Measurements from ENCODE around the gene STK24.
A peak's percentile ranks its signal among the peaks of the same experiment; 100 is the strongest.
"Not testable (repeated sequence)": the region's sequence is repeated elsewhere in the genome, so short reads cannot be mapped to it uniquely, and the experiment has no call there.

STK24 gene

DNA sequence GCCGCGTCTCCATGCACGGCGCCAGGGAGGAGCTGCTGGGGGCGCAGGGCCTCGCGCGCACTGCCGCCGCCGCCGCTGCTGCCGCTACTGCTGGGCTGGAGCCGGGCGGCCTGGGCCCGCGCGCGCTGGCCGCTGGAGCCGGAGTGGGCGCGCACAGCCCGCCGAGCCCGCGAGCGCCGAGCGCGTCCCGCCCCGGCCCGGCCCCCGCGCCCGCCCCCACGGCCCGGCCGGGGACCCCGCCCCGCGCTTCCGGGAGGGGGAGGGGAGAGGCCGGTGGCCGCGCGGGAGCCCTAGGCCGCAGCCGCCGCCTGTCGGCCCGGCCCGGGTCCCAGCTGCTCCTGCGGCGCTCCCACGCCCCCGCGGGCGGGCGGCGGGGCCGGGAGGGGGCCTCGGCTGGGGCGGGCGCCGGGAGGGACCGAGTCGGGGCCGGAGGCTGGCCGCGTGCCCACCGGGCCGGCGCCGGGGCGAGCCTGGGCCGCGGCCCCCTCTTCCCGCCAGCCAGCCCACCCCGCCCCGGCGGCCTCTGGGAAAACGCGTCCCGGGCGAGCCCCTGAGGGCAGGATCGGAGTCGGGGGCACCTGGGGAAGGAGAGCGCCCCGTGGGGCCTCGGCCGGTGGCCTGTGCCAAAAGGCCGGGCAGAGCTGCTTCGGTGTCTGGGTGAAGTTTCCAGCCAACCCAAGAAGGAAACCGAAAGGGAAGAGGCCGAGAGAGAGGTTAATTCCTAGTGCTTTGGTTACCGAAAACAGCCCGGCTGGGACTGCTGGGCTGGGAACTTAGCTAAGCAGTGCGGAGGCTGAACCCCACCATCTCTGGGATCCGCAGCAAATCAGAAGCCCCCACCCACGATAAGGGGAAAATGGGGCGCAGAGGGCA is at the start of gene STK24:
STK24 (minus strand) TSS at position 145 of the 873 bp plus-strand sequence. CDS start 321 bp downstream, outside the sequence.
- H3K4me3 ChIP-seq (ENCODE audit: low read length), result peak within 1 kb of the TSS; percentile 92
- H3K4me1 ChIP-seq (ENCODE audit: control insufficient read depth, insufficient read depth, low read length), result peaks cover 44% of the 10 kb centered on the region
- H3K9ac ChIP-seq (ENCODE audit: low read length), result peak within 1 kb of the TSS; percentile 89
- H3K36me3 ChIP-seq (ENCODE audit: control insufficient read depth, insufficient read depth, low read length, severe bottlenecking), result no peaks in the 10 kb centered on the region
- no peaks in the 10 kb centered on the region for H3K27me3 ChIP-seq (replicated peaks; ENCODE audit: control insufficient read depth, insufficient read depth, low read length)
- peak; percentile 90 for DNase-seq (ENCODE audit: low read depth)
- no peaks in the 10 kb centered on the region for H3K9me3 ChIP-seq (ENCODE audit: control insufficient read depth, low read length)

DNA sequence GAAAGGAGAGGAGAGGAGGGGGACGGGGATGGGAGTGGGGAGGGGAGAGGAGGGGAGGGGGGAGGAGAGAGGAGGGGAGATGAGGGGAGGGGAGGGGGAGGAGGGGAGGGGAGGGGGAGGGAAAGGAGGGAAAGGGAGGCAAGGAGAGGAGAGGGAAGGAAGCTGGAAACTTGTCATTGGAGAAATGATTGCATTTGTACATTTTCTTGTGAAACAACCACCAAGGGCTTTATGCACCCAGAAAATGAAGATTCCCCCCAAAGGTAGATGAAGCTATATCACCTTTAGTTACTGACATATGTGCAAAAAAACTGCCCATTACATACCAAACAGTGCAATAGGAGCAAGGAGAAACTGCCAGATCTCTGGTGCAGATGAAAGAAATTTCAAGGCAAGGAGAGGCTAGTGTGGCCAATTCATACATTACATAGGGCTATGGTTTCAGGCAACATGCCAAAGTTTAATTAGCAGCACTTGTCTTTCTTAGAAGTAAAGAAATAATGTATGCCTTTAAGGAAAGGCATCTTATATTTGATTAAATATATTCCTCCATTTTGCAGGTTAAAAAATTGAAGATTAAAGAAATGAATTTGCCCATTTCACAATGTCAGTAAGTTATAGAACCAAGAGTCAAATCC is 49.5 kb upstream of the STK24 start:
- Histone ChIP-seq H3K9ac (ENCODE audit: low read length) (no peak overlapping the region), H3K4me1 (ENCODE audit: control insufficient read depth, insufficient read depth, low read length) (peaks cover 3% of the 10 kb centered on the region), H3K4me3 (ENCODE audit: low read length) (no peak overlapping the region), H3K9me3 (ENCODE audit: control insufficient read depth, low read length) (no peaks in the 10 kb centered on the region), H3K36me3 (ENCODE audit: control insufficient read depth, insufficient read depth, low read length, severe bottlenecking) (no peaks in the 10 kb centered on the region), H3K27me3 (replicated peaks; ENCODE audit: control insufficient read depth, insufficient read depth, low read length) (no peaks in the 10 kb centered on the region)
- peak; percentile 31 for DNase-seq (ENCODE audit: low read depth)

DNA sequence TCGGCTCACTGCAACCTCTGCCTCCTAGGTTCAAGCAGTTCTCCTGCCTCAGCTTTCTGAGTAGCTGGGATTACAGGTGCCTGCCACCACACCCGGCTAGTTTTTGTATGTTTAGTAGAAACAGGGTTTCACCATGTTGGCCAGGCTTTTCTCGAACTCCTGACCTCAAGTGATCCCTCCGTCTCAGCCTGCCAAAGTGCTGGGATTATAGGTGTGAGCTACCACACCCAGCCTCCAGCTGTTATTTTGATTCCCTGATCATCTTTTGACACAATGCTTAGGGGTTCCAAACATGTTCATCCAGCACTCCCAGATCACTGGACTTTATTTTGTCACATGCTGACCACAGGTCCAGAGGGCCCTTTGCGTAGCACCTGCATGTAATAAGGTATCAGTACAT is 47.7 kb upstream of the STK24 start:
- not testable (repeated sequence) for H3K4me1 ChIP-seq (ENCODE audit: control insufficient read depth, insufficient read depth, low read length); DNase-seq (ENCODE audit: low read depth); H3K27me3 ChIP-seq (replicated peaks; ENCODE audit: control insufficient read depth, insufficient read depth, low read length); H3K9ac ChIP-seq (ENCODE audit: low read length); H3K4me3 ChIP-seq (ENCODE audit: low read length); H3K36me3 ChIP-seq (ENCODE audit: control insufficient read depth, insufficient read depth, low read length, severe bottlenecking); H3K9me3 ChIP-seq (ENCODE audit: control insufficient read depth, low read length)

DNA sequence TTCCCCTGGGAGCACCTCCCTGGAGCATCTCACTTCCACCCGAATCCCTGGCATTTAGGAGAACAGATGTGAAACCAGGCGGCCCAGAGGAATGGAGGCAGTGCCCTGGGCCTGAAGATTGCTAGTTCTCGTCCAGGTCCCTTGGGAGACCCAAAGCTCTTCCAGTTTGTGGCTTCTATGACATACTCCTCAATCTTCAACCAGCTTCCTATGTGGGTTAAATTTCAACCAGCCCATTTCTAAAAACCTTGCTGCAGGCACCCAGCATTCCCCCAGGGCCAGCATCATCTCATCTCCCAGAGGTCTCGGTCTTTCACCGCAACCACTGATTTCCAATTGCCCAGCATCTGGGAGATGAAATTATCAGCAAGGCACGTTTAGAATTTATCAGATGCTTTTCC is 46.0 kb upstream of the STK24 start:
- DNase-seq (ENCODE audit: low read depth), result no peak
- no peaks in the 10 kb centered on the region for H3K9me3 ChIP-seq (ENCODE audit: control insufficient read depth, low read length)
- peaks cover 3% of the 10 kb centered on the region for H3K4me1 ChIP-seq (ENCODE audit: control insufficient read depth, insufficient read depth, low read length)
- no peaks in the 10 kb centered on the region for H3K36me3 ChIP-seq (ENCODE audit: control insufficient read depth, insufficient read depth, low read length, severe bottlenecking)
- no peaks in the 10 kb centered on the region for H3K27me3 ChIP-seq (replicated peaks; ENCODE audit: control insufficient read depth, insufficient read depth, low read length)
- H3K9ac ChIP-seq (ENCODE audit: low read length), result no peak overlapping the region
- H3K4me3 ChIP-seq (ENCODE audit: low read length), result no peak overlapping the region

DNA sequence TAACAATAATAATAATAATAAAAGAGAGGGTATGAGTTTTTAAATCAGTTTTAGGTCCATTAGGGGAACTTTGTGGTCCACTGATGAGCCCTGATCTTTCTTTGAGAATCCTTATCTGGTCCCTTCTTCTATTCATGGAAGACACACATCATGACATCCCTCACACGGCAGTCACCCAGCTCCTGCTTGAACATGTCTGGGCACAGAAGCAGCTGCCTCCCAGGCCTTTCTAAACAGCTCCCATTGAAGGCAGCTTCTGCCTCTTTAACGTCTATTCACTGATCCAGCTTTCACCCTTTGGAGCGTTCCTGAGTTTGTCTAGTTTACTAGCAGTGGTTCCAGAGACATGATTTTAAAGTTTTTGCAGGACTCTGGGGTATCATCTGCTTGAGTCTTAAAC is 42.6 kb upstream of the STK24 start:
- Histone ChIP-seq H3K27me3 (replicated peaks; ENCODE audit: control insufficient read depth, insufficient read depth, low read length) (no peaks in the 10 kb centered on the region), H3K4me1 (ENCODE audit: control insufficient read depth, insufficient read depth, low read length) (no peaks in the 10 kb centered on the region), H3K36me3 (ENCODE audit: control insufficient read depth, insufficient read depth, low read length, severe bottlenecking) (no peaks in the 10 kb centered on the region), H3K4me3 (ENCODE audit: low read length) (no peak overlapping the region), H3K9me3 (ENCODE audit: control insufficient read depth, low read length) (no peaks in the 10 kb centered on the region), H3K9ac (ENCODE audit: low read length) (no peak overlapping the region)
- no peak for DNase-seq (ENCODE audit: low read depth)

DNA sequence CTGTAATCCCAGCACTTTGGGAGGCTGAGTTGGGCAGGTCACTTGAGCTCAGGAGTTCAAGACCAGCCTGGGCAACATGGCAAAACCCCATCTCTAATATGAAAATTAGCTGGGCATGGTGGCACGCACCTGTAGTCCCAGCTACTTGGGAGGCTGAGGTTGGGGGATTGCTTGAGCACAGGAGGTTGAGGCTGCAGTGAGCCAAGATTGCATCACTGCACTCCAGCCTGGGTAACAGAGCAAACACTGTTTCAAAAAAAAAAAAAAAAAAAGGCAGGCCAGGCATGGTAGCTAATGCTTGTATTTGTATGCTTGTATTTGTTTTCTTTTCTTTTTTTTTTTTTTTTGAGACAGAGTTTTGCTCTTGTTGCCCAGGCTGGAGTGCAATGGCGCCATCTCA is 38.7 kb upstream of the STK24 start:
- H3K4me1 ChIP-seq (ENCODE audit: control insufficient read depth, insufficient read depth, low read length); H3K9ac ChIP-seq (ENCODE audit: low read length); H3K4me3 ChIP-seq (ENCODE audit: low read length); H3K36me3 ChIP-seq (ENCODE audit: control insufficient read depth, insufficient read depth, low read length, severe bottlenecking); H3K27me3 ChIP-seq (replicated peaks; ENCODE audit: control insufficient read depth, insufficient read depth, low read length); H3K9me3 ChIP-seq (ENCODE audit: control insufficient read depth, low read length); DNase-seq (ENCODE audit: low read depth): not testable (repeated sequence)

DNA sequence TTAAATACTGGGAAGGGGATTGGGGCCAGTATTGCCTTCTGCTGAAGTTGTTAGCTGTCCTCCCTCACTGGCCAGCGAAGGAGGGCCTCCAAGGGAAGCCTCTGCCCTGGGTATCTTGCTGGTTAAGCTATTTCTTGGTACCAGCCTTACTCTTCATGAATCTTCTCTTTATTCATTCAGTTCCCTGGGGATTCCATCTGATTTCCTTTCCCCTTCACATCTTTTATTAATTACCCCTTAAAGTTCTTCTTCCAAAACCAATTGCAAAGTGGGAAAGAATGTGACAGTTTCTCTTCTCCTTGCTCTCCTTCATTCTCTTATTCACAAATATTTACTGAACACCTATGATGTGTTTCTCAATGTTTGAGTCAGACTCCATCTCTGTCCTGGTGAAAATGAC is 36.7 kb upstream of the STK24 start:
- no peak for DNase-seq (ENCODE audit: low read depth)

DNA sequence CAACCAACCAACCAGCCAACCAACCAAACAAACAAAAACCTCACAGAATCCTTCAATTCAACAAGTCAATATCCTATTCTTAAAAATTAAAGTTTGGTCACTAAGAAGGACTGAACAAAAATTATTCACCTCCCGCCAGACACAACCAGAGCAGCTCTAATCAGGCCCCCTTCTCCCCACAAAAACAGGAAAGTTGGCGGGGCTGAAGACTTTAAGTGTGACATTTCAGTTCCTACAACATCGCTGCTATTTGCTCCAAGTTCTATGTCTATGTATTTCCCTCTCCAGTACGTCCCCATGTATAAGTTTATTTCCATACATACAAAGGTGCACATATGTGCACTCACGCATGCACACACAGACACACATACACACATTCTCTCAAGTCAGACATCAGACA is 32.8 kb upstream of the STK24 start:
- Histone ChIP-seq H3K36me3 (ENCODE audit: control insufficient read depth, insufficient read depth, low read length, severe bottlenecking) (no peaks in the 10 kb centered on the region), H3K4me1 (ENCODE audit: control insufficient read depth, insufficient read depth, low read length) (no peaks in the 10 kb centered on the region), H3K9ac (ENCODE audit: low read length) (no peak overlapping the region), H3K4me3 (ENCODE audit: low read length) (no peak overlapping the region), H3K27me3 (replicated peaks; ENCODE audit: control insufficient read depth, insufficient read depth, low read length) (no peaks in the 10 kb centered on the region), H3K9me3 (ENCODE audit: control insufficient read depth, low read length) (no peaks in the 10 kb centered on the region)
- no peak for DNase-seq (ENCODE audit: low read depth)

More for the DNA sequence above, 36.7 kb upstream of the STK24 start:
- Histone ChIP-seq H3K9ac (ENCODE audit: low read length) (no peak overlapping the region), H3K4me3 (ENCODE audit: low read length) (no peak overlapping the region), H3K27me3 (replicated peaks; ENCODE audit: control insufficient read depth, insufficient read depth, low read length) (no peaks in the 10 kb centered on the region), H3K36me3 (ENCODE audit: control insufficient read depth, insufficient read depth, low read length, severe bottlenecking) (no peaks in the 10 kb centered on the region), H3K4me1 (ENCODE audit: control insufficient read depth, insufficient read depth, low read length) (no peaks in the 10 kb centered on the region), H3K9me3 (ENCODE audit: control insufficient read depth, low read length) (no peaks in the 10 kb centered on the region)

DNA sequence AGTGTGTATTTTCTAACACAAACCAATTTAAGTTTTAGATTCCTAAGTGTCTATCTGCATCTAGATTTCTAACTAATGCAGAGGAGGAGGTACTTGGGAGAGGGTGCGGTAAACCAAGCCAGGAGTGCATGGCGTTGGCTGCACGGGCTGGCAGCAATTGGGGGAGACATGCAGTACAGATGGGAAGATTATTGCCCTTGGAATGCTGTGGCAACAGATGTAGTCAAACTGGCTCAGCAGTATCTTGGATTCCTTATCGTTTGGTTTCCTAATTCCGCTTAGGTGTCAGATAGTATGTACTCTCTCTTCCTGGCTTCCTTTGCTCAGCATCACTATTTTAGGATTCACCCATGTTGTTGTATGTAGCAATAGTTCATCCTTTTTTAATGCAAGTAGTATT is 29.4 kb upstream of the STK24 start:
- Histone ChIP-seq H3K36me3 (ENCODE audit: control insufficient read depth, insufficient read depth, low read length, severe bottlenecking) (no peaks in the 10 kb centered on the region), H3K9ac (ENCODE audit: low read length) (no peak overlapping the region), H3K27me3 (replicated peaks; ENCODE audit: control insufficient read depth, insufficient read depth, low read length) (no peaks in the 10 kb centered on the region), H3K9me3 (ENCODE audit: control insufficient read depth, low read length) (no peaks in the 10 kb centered on the region), H3K4me1 (ENCODE audit: control insufficient read depth, insufficient read depth, low read length) (no peaks in the 10 kb centered on the region), H3K4me3 (ENCODE audit: low read length) (no peak overlapping the region)
- DNase-seq (ENCODE audit: low read depth), result no peak

DNA sequence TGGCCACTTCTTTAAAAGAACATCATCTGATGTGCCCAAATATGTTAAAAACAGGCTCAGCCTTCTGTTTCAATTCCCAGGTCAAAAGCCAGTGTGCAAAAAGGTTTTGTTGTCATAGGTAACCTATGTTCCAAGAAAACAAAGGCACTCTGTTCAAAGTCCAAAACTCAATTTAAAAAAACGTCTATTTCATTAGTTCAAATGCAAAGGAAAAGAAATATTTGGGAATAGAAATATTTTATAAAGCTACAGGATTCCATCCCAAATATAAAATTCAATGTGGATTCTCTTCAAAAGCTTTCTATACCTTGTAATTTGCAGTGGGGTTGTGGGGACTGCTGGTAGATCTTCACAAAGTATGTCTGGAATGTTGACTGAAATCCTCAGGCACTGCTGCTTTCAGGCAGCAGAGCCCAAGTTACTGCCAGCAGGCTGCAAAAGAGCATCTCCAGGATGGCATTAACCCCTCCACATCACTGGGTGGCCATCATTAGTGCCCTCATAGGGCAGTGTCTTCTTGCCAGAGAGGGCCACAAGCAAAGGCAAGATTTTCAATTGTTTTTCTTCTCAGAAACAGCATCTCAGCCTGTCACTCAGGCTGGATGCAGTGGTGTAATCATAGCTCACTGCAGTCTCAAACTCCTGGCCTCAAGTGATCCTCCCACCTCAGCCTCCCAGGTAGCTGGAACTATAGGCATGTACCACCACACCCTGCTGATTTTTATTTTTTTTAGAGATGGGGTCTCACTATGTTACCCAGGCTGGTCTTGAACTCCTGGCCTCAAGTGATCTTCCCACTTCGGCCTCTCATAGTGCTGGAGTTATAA is 22.8 kb upstream of the STK24 start:
- peak; percentile 45 for DNase-seq (ENCODE audit: low read depth)

DNA sequence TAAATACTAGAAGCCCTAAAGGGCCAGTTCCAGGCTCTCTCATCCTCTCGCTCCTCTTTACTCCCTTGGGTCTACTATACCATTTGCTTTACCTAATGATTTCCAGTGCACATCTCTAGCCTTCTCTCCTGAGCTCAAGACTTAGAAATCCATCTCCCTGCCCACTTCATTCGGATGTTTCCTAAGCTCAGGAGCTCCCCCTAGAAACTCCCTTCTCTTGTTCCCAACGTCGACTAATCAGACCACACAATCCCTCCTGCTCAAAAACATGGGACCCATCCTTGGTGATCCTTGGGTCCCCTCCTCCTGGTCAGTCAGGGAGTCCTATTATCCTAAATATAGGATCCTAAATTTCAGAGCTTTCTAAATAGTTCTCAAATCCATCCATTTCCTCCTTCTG is 21.1 kb upstream of the STK24 start:
- no peak overlapping the region for H3K9ac ChIP-seq (ENCODE audit: low read length)
- no peak overlapping the region for H3K4me3 ChIP-seq (ENCODE audit: low read length)
- H3K27me3 ChIP-seq (replicated peaks; ENCODE audit: control insufficient read depth, insufficient read depth, low read length), result no peaks in the 10 kb centered on the region
- H3K36me3 ChIP-seq (ENCODE audit: control insufficient read depth, insufficient read depth, low read length, severe bottlenecking), result no peaks in the 10 kb centered on the region
- H3K9me3 ChIP-seq (ENCODE audit: control insufficient read depth, low read length), result no peaks in the 10 kb centered on the region
- DNase-seq (ENCODE audit: low read depth), result no peak
- peaks cover 17% of the 10 kb centered on the region for H3K4me1 ChIP-seq (ENCODE audit: control insufficient read depth, insufficient read depth, low read length)

More for the DNA sequence above, 22.8 kb upstream of the STK24 start:
- no peak overlapping the region for H3K4me3 ChIP-seq (ENCODE audit: low read length)
- H3K9ac ChIP-seq (ENCODE audit: low read length), result no peak overlapping the region
- no peaks in the 10 kb centered on the region for H3K36me3 ChIP-seq (ENCODE audit: control insufficient read depth, insufficient read depth, low read length, severe bottlenecking)
- no peaks in the 10 kb centered on the region for H3K27me3 ChIP-seq (replicated peaks; ENCODE audit: control insufficient read depth, insufficient read depth, low read length)
- H3K4me1 ChIP-seq (ENCODE audit: control insufficient read depth, insufficient read depth, low read length), result peaks cover 17% of the 10 kb centered on the region
- H3K9me3 ChIP-seq (ENCODE audit: control insufficient read depth, low read length), result no peaks in the 10 kb centered on the region

All from adipocyte (in vitro differentiated cells).